B cell (primary cell): ENCODE results near the gene NKX1-2. TPM values are rescaled to one million over a fixed set of nuclear protein-coding genes. Genes with fewer than 3 reads are reported as not detected.

Experiments used
- ATAC-seq: fragments of 200-7000 bp; cut with Tn5 transposase; one replicate; pipeline ENCODE4 v1.10.0; 2021; ENCODE audit warnings: low read depth, mild to moderate bottlenecking, moderate number of reproducible peaks, moderate library complexity
- CTCF ChIA-PET: fragments of 350-600 bp; sonication (Branson Sonifier 250); formaldehyde crosslinking; loops from one replicate; lab custom pipeline; 2021; ENCODE audit warnings: antibody characterized with exemption, inconsistent platforms; lab: Charles Lee
- POLR2A ChIA-PET: fragments of 350-600 bp; sonication (Branson Sonifier 250); formaldehyde crosslinking; loops from one replicate; lab custom pipeline; 2021; ENCODE audit warnings: antibody characterized with exemption; lab: Charles Lee
- DNase-seq: peaks from one replicate; pipeline ENCODE4 v3.0.0; 2013
- H2AFZ ChIP-seq: 2 replicates; pipeline ENCODE4 v1.6.1; 2012; ENCODE audit warnings: mild to moderate bottlenecking, low read depth, low read length; ENCODE audit not compliant: insufficient read depth, poor library complexity, severe bottlenecking
- H3K27ac ChIP-seq, 2 donors: 1 replicate in 1 of 2; 2 replicates in 1 of 2; pipeline ENCODE4 v1.5.1; 2012 to 2013; ENCODE audit warnings: low read length in 2 of 2, mild to moderate bottlenecking in 2 of 2, moderate library complexity in 1 of 2
- H3K27me3 ChIP-seq, 4 experiments: fragments of 200-600 bp in 1 of 4; sonication (generic) in 1 of 4; replicated peaks in 1 of 4; 1 replicate in 2 of 4; 2 replicates in 2 of 4; pipeline versions ENCODE4 v1.6.1 to v1.7.0; 2013 to 2016; ENCODE audit warnings: low read length in 3 of 4, mild to moderate bottlenecking in 2 of 4, mixed read lengths in 1 of 4, moderate library complexity in 1 of 4; ENCODE audit not compliant: insufficient read depth in 4 of 4, control insufficient read depth in 3 of 4; ENCODE audit errors: control extremely low read depth in 1 of 4
- H3K36me3 ChIP-seq, 2 experiments: replicated peaks in 1 of 2; 1 replicate in 1 of 2; 2 replicates in 1 of 2; pipeline versions ENCODE4 v1.6.1 to v1.7.1; 2013; ENCODE audit warnings: low read length in 1 of 2; ENCODE audit not compliant: insufficient read depth in 2 of 2, control insufficient read depth in 1 of 2; ENCODE audit errors: control extremely low read depth in 1 of 2, extremely low read depth in 1 of 2
- H3K4me1 ChIP-seq, 2 donors: fragments of 200-600 bp in 1 of 2; sonication (generic) in 1 of 2; 1 replicate in 1 of 2; 2 replicates in 1 of 2; pipeline versions ENCODE4 v1.5.1 to v1.6.1; 2013 to 2017; ENCODE audit warnings: low read length in 2 of 2; ENCODE audit not compliant: control insufficient read depth in 2 of 2, insufficient read depth in 2 of 2
- H3K4me2 ChIP-seq: replicated peaks from 2 replicates; pipeline ENCODE3; 2012; ENCODE audit warnings: mild to moderate bottlenecking, low read depth, low read length; ENCODE audit not compliant: poor library complexity, severe bottlenecking
- H3K4me3 ChIP-seq, 5 experiments: fragments of 200-600 bp in 1 of 5; sonication (generic) in 1 of 5; 1 replicate in 3 of 5; 2 replicates in 2 of 5; pipeline versions ENCODE4 v1.5.1 to v1.7.0; 2011 to 2016; ENCODE audit warnings: low read length in 4 of 5, mild to moderate bottlenecking in 4 of 5, low read depth in 2 of 5, control low read depth in 1 of 5, moderate library complexity in 1 of 5; ENCODE audit not compliant: insufficient read depth in 1 of 5; ENCODE audit errors: control extremely low read depth in 1 of 5, extremely low read depth in 1 of 5
- H3K79me2 ChIP-seq: fragments of 200-600 bp; sonication (generic); one replicate; pipeline ENCODE4 v1.6.0; 2016; ENCODE audit warnings: low read length; ENCODE audit not compliant: control insufficient read depth, insufficient read depth
- H3K9ac ChIP-seq: fragments of 200-600 bp; sonication (generic); 2 replicates; pipeline ENCODE4 v1.6.1; 2017; ENCODE audit warnings: mild to moderate bottlenecking, low read length, moderate library complexity
- H3K9me3 ChIP-seq, 3 donors: one replicate each; pipeline versions ENCODE4 v1.6.1 to v1.7.1; 2013; ENCODE audit warnings: low read length in 2 of 3; ENCODE audit not compliant: control insufficient read depth in 2 of 3, insufficient read depth in 1 of 3; ENCODE audit errors: control extremely low read depth in 1 of 3
- H4K20me1 ChIP-seq: 2 replicates; pipeline ENCODE4 v1.6.0; 2012; ENCODE audit warnings: mild to moderate bottlenecking, low read length; ENCODE audit not compliant: insufficient read depth, control insufficient read depth, poor library complexity, severe bottlenecking
- H3K27ac Mint-ChIP-seq: one replicate; pipeline ENCODE4 v1.8.0; 2021; ENCODE audit warnings: mixed read lengths
- H3K27me3 Mint-ChIP-seq: one replicate; pipeline ENCODE4 v1.8.0; 2021; ENCODE audit warnings: mixed read lengths
- H3K4me1 Mint-ChIP-seq: one replicate; pipeline ENCODE4 v1.8.0; 2021; ENCODE audit warnings: mixed read lengths
- H3K4me3 Mint-ChIP-seq: one replicate; pipeline ENCODE4 v1.8.0; 2021; ENCODE audit warnings: mixed read lengths
- H3K9me3 Mint-ChIP-seq: one replicate; pipeline ENCODE4 v1.8.0; 2022; ENCODE audit warnings: mixed read lengths; ENCODE audit not compliant: insufficient read depth
- CTCF ChIP-seq: fragments of 200-600 bp; IDR thresholded peaks from one replicate; pipeline ENCODE4 v1.8.0; 2022; ENCODE audit warnings: antibody characterized with exemption, mild to moderate bottlenecking
- EZH2 ChIP-seq: IDR thresholded peaks from 2 replicates; pipeline ENCODE4 v1.6.1; 2012; ENCODE audit warnings: borderline replicate concordance, low read depth, mild to moderate bottlenecking, moderate library complexity, low read length; ENCODE audit not compliant: insufficient read depth, poor library complexity, severe bottlenecking
- WGBS: methylation state at CpG from one replicate; pipeline ENCODE4 v1.1.5; 2013; ENCODE audit warnings: missing lambda C conversion rate; ENCODE audit not compliant: insufficient coverage; 5-methylcytosine and 5-hydroxymethylcytosine counted together
- intact Hi-C: fragments of 100-400 bp; cut with micrococcal nuclease; formaldehyde crosslinking; loops from one replicate; pipeline ENCODE4 v1.10.0; 2022
- polyA plus RNA-seq: library from polyadenylated mRNA; depleted of rRNA; stranded (reverse); fragments of >200 nt; gene quantifications from 2 replicates; pipeline ENCODE4 v1.2.3, GENCODE V29; 2012
- total RNA-seq, 2 donors: library from RNA; stranded (reverse); fragments of 120-200 nt in 1 of 2; gene quantifications; 1 replicate in 1 of 2; 2 replicates in 1 of 2; pipeline versions ENCODE4 v1.2.3 to v1.2.4, GENCODE V29; 2013 to 2022

Gene NKX1-2
- total and polyA plus RNA-seq, 2 donors (not counting 1 experiment from before 2014, with no cell fraction given): not detected

GRCh38 chr10:124408357-124408756 lies 41.5 kb downstream of the NKX1-2 start:
- Histone ChIP-seq H4K20me1 (no peaks in the 10 kb centered on the region), H3K4me1 (peaks cover 2 to 6% of the 10 kb centered on the region in 2 donors), H3K27me3 (no peaks in the 10 kb centered on the region), H3K27ac (no peak overlapping the region), H3K36me3 (no peaks in the 10 kb centered on the region), H3K4me3 (no peak overlapping the region), H3K9me3 (no peaks in the 10 kb centered on the region), H2AFZ (no peak overlapping the region), H3K9ac (no peak overlapping the region), H3K79me2 (no peaks in the 10 kb centered on the region), H3K4me2 (no peak overlapping the region)
- no peaks in the 10 kb centered on the region for H3K9me3 Mint-ChIP-seq
- H3K27me3 Mint-ChIP-seq: no peaks in the 10 kb centered on the region
- no peak overlapping the region for H3K27ac Mint-ChIP-seq
- no peak overlapping the region for H3K4me3 Mint-ChIP-seq
- intact Hi-C loops: no loop called here
- H3K4me1 Mint-ChIP-seq: peaks cover 6% of the 10 kb centered on the region
- CTCF ChIA-PET: interaction anchor here (1.5 to 2.4 kb wide), 3 partner anchors 9 to 414 kb away, joined by 3 to 8 read pairs (median 3); no protein-coding TSS in a partner anchor
- TF ChIP-seq EZH2 (no peak), CTCF (no peak)
- POLR2A ChIA-PET: no interaction called here
- no CpG with 5 or more reads among the region's 2 CpGs for whole genome bisulfite sequencing
- ATAC-seq: no peak
- DNase-seq: no peak

DNA sequence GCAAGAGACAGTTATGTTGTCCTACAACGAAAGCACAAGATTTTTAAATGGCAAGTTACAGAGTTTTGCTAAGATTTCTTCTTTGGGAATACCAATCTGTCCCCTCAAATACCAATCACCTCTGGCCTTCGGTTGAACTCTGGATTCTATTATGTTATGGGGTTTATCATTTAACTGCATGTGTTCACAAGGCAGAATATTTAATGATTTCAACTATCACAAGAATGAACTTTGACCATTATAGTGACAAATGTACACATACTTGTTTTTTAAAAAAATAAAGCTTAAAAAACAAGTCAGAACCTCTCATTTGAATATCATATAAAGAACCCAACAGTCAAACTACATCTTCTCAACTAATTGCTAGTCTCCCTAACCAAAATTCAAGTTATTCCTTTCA lies 42.4 kb downstream of the NKX1-2 start:
- Histone ChIP-seq H3K9ac (no peak overlapping the region), H2AFZ (no peak overlapping the region), H3K27me3 (no peaks in the 10 kb centered on the region), H3K36me3 (peaks cover 0 to 3% of the 10 kb centered on the region in 2 experiments), H3K4me1 (peaks cover 5 to 9% of the 10 kb centered on the region in 2 donors), H3K4me2 (no peak overlapping the region), H4K20me1 (no peaks in the 10 kb centered on the region), H3K9me3 (no peaks in the 10 kb centered on the region), H3K4me3 (no peak overlapping the region), H3K79me2 (no peaks in the 10 kb centered on the region), H3K27ac (no peak overlapping the region)
- intact Hi-C loops: no loop called here
- CTCF ChIA-PET: interaction anchor here (1.4 to 4.9 kb wide), 3 partner anchors 10 to 411 kb away, joined by 3 to 71 read pairs (median 3); no protein-coding TSS in a partner anchor
- no peak overlapping the region for H3K4me3 Mint-ChIP-seq
- H3K27ac Mint-ChIP-seq: no peak overlapping the region
- H3K9me3 Mint-ChIP-seq: no peaks in the 10 kb centered on the region
- TF ChIP-seq CTCF (no peak), EZH2 (no peak)
- POLR2A ChIA-PET: no interaction called here
- no peaks in the 10 kb centered on the region for H3K27me3 Mint-ChIP-seq
- no peak for ATAC-seq
- no CpG with 5 or more reads among the region's 2 CpGs for WGBS
- no peak for DNase-seq
- peaks cover 9% of the 10 kb centered on the region for H3K4me1 Mint-ChIP-seq
